Cerebellar cortex (tissue), 1 donor: Measurements from ENCODE around the gene GPX6.
"Not testable (repeated sequence)": the region's sequence is repeated elsewhere in the genome, so short reads cannot be mapped to it uniquely, and the experiment has no call there.

Source experiments
- DNase-seq: peaks from one replicate; pipeline ENCODE4 v3.0.0-alpha.2; 2015; ENCODE audit warnings: low spot score

The GPX6 gene

DNA sequence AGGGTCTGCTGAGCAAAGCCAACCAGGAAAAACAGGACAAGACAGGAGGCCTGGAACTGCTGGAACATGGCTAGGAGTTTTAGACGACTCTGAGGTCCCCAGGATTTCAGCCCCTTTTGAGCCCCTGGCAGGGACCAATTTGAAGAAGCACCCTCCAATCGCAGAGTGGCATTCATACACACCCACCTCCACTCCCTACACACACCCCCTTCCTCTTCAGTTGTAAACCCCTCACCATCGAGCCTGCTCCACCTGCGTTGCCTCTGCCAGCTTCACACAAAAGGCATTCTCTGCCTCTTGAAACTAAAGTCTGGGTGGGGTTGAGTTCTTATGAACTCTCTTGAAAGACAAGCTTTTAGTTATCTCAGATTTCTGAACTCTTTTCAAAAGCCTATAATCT lies at the start of gene GPX6:
TSS of gene GPX6 (minus strand) at position 118 of the 400 bp plus-strand sequence. CDS start at position 68, 50 bp downstream.
- no peak for DNase-seq

GRCh38 chr6:28563430-28564095 lies 48.0 kb upstream of the GPX6 start:
- no peak for DNase-seq

DNA sequence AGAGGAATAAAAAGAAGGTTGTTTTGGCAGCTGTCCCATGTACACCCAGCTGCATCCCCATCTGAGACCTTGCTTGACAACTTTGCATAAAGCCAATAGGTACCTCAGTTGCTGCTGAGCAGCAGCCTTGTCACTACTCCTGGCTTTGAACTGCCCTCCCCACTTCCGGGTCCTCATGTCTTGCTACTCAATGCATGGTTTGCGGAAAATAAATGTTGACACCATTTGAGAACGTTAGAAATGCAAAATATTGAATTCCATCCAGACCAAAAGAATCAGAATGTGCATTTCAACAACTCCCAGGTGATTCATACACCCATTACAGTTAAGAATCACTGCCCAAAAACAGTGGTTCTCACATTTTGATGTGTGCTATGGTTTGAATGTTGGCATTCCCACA lies 43.0 kb upstream of the GPX6 start:
- no peak for DNase-seq

DNA sequence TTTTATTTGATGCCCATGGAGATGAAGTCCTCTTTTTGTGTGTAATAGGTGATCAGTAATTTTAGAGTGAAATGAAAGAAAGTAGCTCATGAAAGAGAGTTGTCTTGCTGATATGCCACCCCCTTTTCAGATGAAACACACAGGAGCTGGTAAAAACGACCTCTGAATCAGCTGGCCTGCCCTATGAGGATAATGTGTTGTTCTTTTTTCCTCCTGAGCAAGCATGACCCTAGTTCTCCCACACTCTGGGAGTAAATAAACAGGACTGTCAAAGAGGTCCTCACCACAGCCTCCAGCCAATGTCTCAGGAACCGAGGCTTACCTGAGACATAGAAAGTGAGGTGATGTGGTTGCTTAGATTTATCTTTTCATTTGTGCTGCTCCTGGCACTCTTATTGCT lies 39.5 kb upstream of the GPX6 start:
- no peak for DNase-seq

- DNase-seq: no peak
Measured at GRCh38 chr6:28553986-28554881, 38.6 kb upstream of the GPX6 start.

- DNase-seq: no peak
Measured at GRCh38 chr6:28553384-28553985, 37.9 kb upstream of the GPX6 start.

GRCh38 chr6:28551891-28552666 lies 36.5 kb upstream of the GPX6 start:
- DNase-seq: no peak

DNA sequence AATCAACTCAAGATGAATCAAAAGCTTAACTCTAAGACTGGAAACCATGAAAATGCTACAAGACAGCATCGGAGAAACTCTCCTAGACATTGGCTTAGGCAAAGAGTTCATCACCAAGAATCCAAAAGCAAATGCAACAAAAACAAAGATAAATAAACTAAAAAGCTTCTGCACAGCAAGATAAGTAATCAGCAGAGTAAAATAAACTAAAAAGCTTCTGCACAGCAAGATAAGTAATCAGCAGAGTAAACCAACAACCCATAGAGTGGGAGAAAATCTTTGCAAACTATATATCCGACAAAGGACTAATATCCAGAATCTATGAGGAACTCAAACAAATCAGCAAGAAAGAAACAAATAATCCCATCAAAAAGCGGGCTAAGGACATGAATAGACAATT lies 31.4 kb upstream of the GPX6 start:
- DNase-seq: not testable (repeated sequence)

- DNase-seq: no peak
Measured at GRCh38 chr6:28545955-28546354, 30.4 kb upstream of the GPX6 start.

DNA sequence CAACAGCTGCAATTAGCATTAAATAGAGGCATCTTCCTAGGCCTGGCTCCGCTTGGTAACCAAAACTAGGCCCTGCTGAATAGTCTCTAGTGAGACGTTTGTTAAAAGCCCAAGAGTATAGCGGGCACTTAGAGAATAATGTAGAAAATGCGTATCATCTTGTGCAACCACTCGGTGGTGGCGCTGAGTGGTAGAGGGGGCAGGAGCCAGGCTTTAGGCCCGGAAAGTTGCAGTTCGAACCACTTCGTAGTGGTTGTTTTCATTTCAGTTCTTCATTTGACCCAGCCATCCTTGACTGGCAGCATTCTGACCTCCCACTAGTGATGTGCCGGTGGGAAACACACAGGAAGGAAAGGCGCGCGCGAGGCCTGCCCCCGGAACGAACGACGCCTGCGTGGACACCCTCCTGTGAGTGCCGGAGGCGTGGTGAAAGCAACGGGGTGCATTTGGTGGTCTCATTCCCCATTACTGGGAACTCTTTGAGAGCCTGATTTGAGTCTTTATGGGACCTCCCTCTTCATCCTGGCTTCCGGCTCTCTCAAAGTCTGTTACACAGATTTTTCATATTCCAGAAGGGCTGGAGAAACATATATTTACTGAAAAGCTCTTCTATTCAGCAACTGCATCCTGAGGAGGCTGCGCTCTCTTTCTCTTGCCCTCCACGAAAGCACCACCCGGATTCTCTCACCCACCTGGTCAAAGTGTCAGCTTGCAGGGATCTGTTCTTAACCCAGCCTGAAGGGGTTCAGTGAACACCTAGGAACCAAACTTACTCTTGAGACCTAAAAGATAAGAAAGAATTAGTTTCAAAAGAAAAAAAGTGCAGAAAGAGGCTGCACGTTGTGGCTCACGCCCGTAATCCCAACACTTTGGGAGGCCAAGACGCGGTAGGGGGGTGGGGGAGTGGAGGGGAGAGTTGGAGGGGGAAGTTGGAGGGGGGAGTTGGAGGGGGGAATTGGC lies 28.3 kb upstream of the GPX6 start:
- peak; percentile 14 for DNase-seq

DNA sequence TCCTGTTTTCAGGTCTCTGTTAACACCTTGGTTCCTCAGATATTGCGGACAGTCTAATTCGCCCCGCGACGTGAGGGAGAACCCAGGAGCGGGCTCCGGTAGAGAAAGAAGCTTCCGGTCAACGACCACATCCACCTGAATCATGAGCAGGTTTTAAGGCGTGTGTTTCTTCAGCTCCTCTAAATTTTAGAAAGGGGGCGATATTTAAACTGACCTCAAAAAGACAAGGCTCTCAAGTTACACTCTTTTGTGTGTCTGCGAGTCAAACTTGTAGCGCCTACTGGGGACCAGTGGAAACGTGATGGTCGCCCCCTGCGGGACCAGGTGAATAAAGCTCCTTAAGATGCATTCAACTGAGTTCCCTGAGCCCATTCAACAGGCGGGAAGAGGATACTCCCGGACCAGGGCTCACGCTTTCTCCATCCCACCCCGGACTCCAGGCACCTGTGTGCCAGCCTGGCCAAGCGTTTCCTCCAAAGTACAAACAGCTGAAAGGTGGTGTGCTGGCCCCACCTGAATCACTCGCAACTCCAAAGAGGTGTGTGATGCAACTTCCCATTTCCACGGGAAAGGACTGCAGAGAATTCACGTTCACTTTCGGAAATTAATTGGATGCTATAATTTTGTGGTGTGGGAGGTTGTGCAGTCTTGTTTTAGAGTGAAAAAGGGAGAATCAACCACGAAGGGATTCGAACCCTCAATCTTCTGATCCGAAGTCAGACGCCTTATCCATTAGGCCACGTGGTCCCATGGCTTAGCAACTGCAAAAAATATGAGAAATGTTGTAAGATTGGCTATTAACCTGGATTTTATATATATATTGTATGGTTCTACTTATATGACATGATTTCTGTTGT lies 27.1 kb upstream of the GPX6 start:
- peak; percentile 85 for DNase-seq

DNA sequence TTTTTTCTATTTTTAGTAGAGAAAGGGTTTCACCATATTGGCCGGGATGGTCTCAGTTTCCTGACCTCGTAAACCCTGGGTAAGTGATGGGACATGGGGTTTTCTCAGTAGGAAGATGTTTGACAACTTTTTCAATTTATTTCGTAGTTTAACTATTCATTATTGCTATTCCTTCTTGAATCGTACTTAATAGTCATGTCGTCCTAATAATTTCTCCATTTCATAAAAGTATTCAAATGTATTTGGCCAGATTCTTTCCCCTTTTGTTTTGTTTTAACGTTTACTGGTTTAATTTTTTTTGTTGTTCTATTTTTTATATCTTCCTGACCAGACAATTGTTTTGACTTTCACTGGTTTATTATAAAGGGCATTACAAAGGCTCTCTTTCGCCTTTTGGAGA lies 26.4 kb upstream of the GPX6 start:
- no peak for DNase-seq

DNA sequence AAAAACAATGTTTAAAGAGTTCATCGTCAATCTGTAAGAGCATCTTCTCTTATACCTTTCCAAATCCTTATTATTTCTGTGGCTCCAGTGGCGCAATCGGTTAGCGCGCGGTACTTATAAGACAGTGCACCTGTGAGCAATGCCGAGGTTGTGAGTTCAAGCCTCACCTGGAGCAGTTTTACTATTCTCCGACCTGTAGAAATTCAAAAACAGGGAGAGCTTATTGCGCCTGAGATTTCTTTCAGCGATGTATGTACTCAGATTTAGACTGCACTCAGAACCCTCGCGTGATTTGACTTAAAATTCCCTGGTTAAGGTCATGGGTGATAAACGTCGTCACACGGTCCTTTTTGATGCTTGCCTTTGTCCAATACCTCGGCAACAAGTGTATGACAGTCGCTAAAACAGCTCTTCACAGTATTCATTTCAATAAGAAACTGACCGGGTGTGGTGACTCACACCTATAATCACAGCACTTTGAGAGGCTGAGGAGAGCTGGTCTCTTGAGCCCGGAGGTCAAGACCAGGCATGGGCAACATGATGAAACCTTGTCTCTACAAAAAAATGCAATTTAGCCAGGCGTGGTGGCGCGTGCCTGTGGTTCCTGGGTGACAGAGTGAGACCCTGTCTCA lies 22.0 kb upstream of the GPX6 start:
- DNase-seq: peak; percentile 48

- no peak for DNase-seq
Measured at GRCh38 chr6:28537065-28537464, 21.5 kb upstream of the GPX6 start.

GRCh38 chr6:28534875-28535274 lies 19.3 kb upstream of the GPX6 start:
- DNase-seq: no peak

DNA sequence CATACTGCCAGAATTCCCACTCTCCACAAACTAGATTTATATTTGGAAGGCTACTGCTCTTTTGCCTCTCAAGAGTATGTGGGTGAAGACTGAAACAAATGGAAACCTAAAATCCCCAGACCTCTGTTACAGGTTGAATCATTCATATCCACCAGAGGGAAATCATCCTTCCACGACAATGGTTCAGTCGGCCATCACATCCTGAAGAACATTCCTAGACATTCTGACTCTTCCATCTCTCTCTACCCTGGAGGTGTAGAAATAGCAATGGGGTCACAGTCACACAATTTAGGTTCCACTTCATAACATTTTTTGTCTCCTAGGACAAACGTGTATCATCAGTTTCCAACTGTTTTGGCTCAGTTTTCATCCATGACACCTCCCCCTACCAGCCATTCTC lies 18.7 kb upstream of the GPX6 start:
- no peak for DNase-seq

DNA sequence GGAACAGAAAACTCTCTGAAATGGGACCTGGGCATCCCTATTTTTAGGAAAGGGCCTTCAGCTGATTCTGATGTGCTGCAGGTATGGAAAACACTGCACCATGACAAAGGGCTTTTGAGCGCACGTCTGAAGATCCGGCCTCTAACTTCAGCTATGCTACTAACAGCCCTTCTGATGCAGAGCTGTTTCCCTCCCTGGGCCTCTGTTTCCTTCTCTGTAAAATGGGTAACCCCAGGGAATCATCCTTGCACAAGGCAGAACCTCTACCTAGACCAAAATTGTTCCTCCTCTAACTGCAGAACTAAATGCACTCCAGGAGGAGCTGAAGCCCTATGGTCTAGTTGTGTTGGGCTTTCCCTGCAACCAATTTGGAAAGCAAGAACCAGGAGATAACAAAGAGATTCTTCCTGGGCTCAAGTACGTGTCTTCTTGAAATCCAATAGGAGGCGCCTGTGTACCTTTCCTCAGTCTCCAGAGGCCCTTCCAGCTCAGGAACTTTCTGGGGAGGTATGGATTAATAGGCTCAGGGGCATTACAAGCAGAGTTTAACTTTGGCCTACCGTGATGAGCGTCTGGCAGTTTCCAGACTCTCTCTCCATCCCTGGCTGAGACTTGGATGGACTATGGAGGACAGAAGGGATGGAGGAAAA lies 16.0 kb upstream of the GPX6 start:
- DNase-seq: peak; percentile 7

- DNase-seq: no peak
Measured at GRCh38 chr6:28530777-28531176, 15.2 kb upstream of the GPX6 start.

GRCh38 chr6:28525496-28526039 lies 10.0 kb upstream of the GPX6 start, which contains the start of gene GPX5:
TSS of gene GPX5 (plus strand) at chr6:28525881. CDS start at chr6:28526014, 133 bp downstream.
- DNase-seq: no peak
